22Rv1 (cell line): ENCODE data around the gene APOBEC3G.

Experiments
- H3K27ac ChIP-seq: fragments of 450-650 bp; 2 replicates; pipeline ENCODE4 v1.5.1; 2017
- CTCF ChIP-seq: fragments of 450-650 bp; IDR thresholded peaks from 2 replicates; pipeline ENCODE4 v1.5.1; 2017; ENCODE audit warnings: mild to moderate bottlenecking
- ZFX ChIP-seq: fragments of 450-650 bp; IDR thresholded peaks from 2 replicates; pipeline ENCODE4 v1.6.1; 2017; ENCODE audit warnings: antibody characterized with exemption, borderline replicate concordance

APOBEC3G gene

GRCh38 chr22:39097098-39098020 lies 20.3 kb downstream of the APOBEC3G start, which contains the start of gene APOBEC3H:
TSS of gene APOBEC3H (plus strand) at chr22:39097244. CDS start at chr22:39100279, 3,035 bp downstream.
- H3K27ac ChIP-seq, result no peak within 1 kb of the TSS
- TF ChIP-seq ZFX, result no peak
- TF ChIP-seq CTCF, result no peak

- H3K27ac ChIP-seq, result no peak overlapping the region
- TF ChIP-seq ZFX (no peak), CTCF (no peak)
Observed at GRCh38 chr22:39098026-39098425, 21.0 kb downstream of the APOBEC3G start.

GRCh38 chr22:39098576-39098975 lies 21.5 kb downstream of the APOBEC3G start:
- TF ChIP-seq CTCF (no peak), ZFX (no peak)
- H3K27ac ChIP-seq, result no peak overlapping the region

- H3K27ac ChIP-seq, result no peak overlapping the region
- no peak for TF ChIP-seq CTCF
- no peak for TF ChIP-seq ZFX
Observed at GRCh38 chr22:39101226-39101625, 24.2 kb downstream of the APOBEC3G start.

- no peak overlapping the region for H3K27ac ChIP-seq
- no peak for TF ChIP-seq CTCF
Observed at GRCh38 chr22:39103431-39103830, 26.4 kb downstream of the APOBEC3G start.

GRCh38 chr22:39106326-39106725 lies 29.3 kb downstream of the APOBEC3G start:
- TF ChIP-seq CTCF, result no peak
- TF ChIP-seq ZFX, result no peak
- H3K27ac ChIP-seq, result no peak overlapping the region

- TF ChIP-seq CTCF, result no peak
- no peak for TF ChIP-seq ZFX
- no peak overlapping the region for H3K27ac ChIP-seq
Observed at GRCh38 chr22:39108487-39108886, 31.4 kb downstream of the APOBEC3G start.
